Thyroid gland (tissue), 4 donors: ENCODE data around the gene CCND1. TPM values are rescaled to one million over a fixed set of nuclear protein-coding genes. Genes with fewer than 3 reads are reported as not detected.

Source experiments
- DNase-seq, 2 donors: peaks; one replicate each; pipeline ENCODE4 v3.0.0-alpha.2; 2019
- H3K27ac ChIP-seq, 3 donors: fragments of 200-600 bp; sonication (generic); 1 replicate in 2 of 3; 2 replicates in 1 of 3; pipeline ENCODE4 v1.5.1; 2016 to 2019; ENCODE audit warnings: mild to moderate bottlenecking in 1 of 3, moderate library complexity in 1 of 3
- H3K27me3 ChIP-seq: fragments of 200-600 bp; sonication (generic); one replicate; pipeline ENCODE4 v1.5.1; 2019
- H3K36me3 ChIP-seq, 2 donors: fragments of 200-600 bp; sonication (generic); one replicate each; pipeline ENCODE4 v1.5.1; 2016 to 2019
- H3K4me1 ChIP-seq, 2 donors: fragments of 200-600 bp; sonication (generic); one replicate each; pipeline ENCODE4 v1.5.1; 2017 to 2019
- H3K4me3 ChIP-seq, 3 donors: fragments of 200-600 bp; sonication (generic); replicated peaks in 1 of 3; 1 replicate in 2 of 3; 2 replicates in 1 of 3; pipeline ENCODE4 v1.5.1; 2016; ENCODE audit warnings: mild to moderate bottlenecking in 1 of 3
- H3K9me3 ChIP-seq: fragments of 200-600 bp; sonication (generic); one replicate; pipeline ENCODE4 v1.5.1; 2017
- CTCF ChIP-seq, 6 experiments: fragments of 200-600 bp in 3 of 6; fragments of 450-650 bp in 3 of 6; sonication (generic) in 3 of 6; IDR thresholded peaks; one replicate each; pipeline ENCODE4 v1.5.1; 2016 to 2019; ENCODE audit warnings: antibody characterized with exemption in 6 of 6, mild to moderate bottlenecking in 2 of 6, inconsistent platforms in 1 of 6, moderate library complexity in 1 of 6
- POLR2A ChIP-seq, 2 donors: fragments of 450-650 bp; IDR thresholded peaks; one replicate each; pipeline ENCODE4 v1.6.1; 2017; ENCODE audit warnings: antibody characterized with exemption in 2 of 2, mild to moderate bottlenecking in 2 of 2, moderate library complexity in 1 of 2
- WGBS, 2 donors: methylation state at CpG; one replicate each; pipeline ENCODE4 v1.1.5; 2017; 5-methylcytosine and 5-hydroxymethylcytosine counted together
- intact Hi-C: fragments of 100-400 bp; cut with DNase I; formaldehyde crosslinking; loops from one replicate; pipeline ENCODE4 v1.15.1; 2023
- total RNA-seq, 4 donors: library from RNA; depleted of rRNA; stranded (reverse); fragments of >200 nt; gene quantifications; one replicate each; pipeline ENCODE4 v1.2.3, GENCODE V29; 2016

CCND1 gene
- total RNA-seq, 4 donors from 2014 or later = 55.1 to 110 (median 94.6) TPM

GRCh38 chr11:69702239-69702691 is 61.3 kb downstream of the CCND1 start:
- DNase-seq = no peak
- H3K9me3 ChIP-seq = no peaks in the 10 kb centered on the region
- no peak overlapping the region for H3K27ac ChIP-seq
- WGBS, 2 donors = 14 to 15% methylated on average over 9 to 31 of the region's 35 CpGs
- H3K27me3 ChIP-seq = peaks cover 28% of the 10 kb centered on the region
- no peak overlapping the region for H3K4me3 ChIP-seq
- intact Hi-C loops = no loop called here
- TF ChIP-seq POLR2A (IDR thresholded peaks at IDR 0.05) (no peak), CTCF (IDR thresholded peaks at IDR 0.05) (no peak)
- peaks cover 9 to 35% of the 10 kb centered on the region in 2 donors for H3K4me1 ChIP-seq
- no peaks in the 10 kb centered on the region for H3K36me3 ChIP-seq

- H3K27ac ChIP-seq = no peak overlapping the region
- DNase-seq = no peak
- H3K9me3 ChIP-seq = no peaks in the 10 kb centered on the region
- no peak overlapping the region for H3K4me3 ChIP-seq
- TF ChIP-seq POLR2A (IDR thresholded peaks at IDR 0.05) (no peak), CTCF (IDR thresholded peaks at IDR 0.05) (no peak)
- intact Hi-C loops = no loop called here
- peaks cover 9 to 35% of the 10 kb centered on the region in 2 donors for H3K4me1 ChIP-seq
- H3K36me3 ChIP-seq = no peaks in the 10 kb centered on the region
- 7 to 11% methylated on average over 39 to 45 of the region's 45 CpGs for WGBS, 2 donors
- H3K27me3 ChIP-seq = peaks cover 28% of the 10 kb centered on the region
Measured at GRCh38 chr11:69702769-69703452, 62.0 kb downstream of the CCND1 start.

DNA sequence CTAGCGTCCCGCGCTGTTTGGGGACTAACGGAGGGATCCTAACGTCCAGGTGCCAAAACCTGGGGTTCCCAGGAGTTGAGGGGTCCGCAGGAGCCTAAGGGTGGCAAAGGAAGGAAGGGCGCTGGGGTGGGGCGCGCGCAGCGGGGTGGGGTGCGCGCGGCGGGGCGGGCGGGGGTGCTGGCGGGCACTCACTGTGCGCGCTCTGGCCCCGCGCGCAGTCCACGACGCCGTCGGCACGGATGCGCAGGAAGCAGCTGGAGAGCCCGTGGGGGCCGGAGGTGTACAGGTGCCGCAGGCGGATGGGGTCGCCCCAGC is 62.5 kb downstream of the CCND1 start:
- intact Hi-C loops = no loop called here
- no peak for TF ChIP-seq CTCF (IDR thresholded peaks at IDR 0.05)
- no peak for TF ChIP-seq POLR2A (IDR thresholded peaks at IDR 0.05)
- no peak overlapping the region for H3K4me3 ChIP-seq
- no peaks in the 10 kb centered on the region for H3K36me3 ChIP-seq
- peaks cover 28% of the 10 kb centered on the region for H3K27me3 ChIP-seq
- H3K27ac ChIP-seq = no peak overlapping the region
- peaks cover 9 to 35% of the 10 kb centered on the region in 2 donors for H3K4me1 ChIP-seq
- DNase-seq = no peak
- 0 to 3% methylated on average over 7 to 18 of the region's 34 CpGs for WGBS, 2 donors
- no peaks in the 10 kb centered on the region for H3K9me3 ChIP-seq

Other genes starting within 250 kb of the CCND1 start
- gene LINC01488, start 159.5 kb upstream of the CCND1 start, total RNA-seq = not detected
- 10 to 100 TPM; 23.5 to 40.0 (median 26.9) TPM for gene LTO1, start 34.2 kb downstream of the CCND1 start, total RNA-seq
- not detected for gene FGF19, start 62.9 kb downstream of the CCND1 start, total RNA-seq
- not detected for gene FGF4, start 134.2 kb downstream of the CCND1 start, total RNA-seq
- not detected for gene FGF3, start 178.3 kb downstream of the CCND1 start, total RNA-seq